MM.1S (cell line): ENCODE results near the gene DCDC2.

Experiments used
- DNase-seq: peaks from one replicate; pipeline ENCODE4 v3.0.0-alpha.2; 2015
- H2AFZ ChIP-seq: fragments of 300-600 bp; sonication (generic); 2 replicates; pipeline ENCODE4 v1.6.0; 2016; ENCODE audit warnings: antibody characterized with exemption, low read length
- H3F3A ChIP-seq: fragments of 300-600 bp; sonication (generic); 2 replicates; pipeline ENCODE4 v1.6.1; 2016; ENCODE audit warnings: mild to moderate bottlenecking, antibody characterized with exemption, low read length, moderate library complexity, mixed read lengths; ENCODE audit not compliant: insufficient read depth
- H3K27ac ChIP-seq: fragments of 300-600 bp; sonication (generic); 2 replicates; pipeline ENCODE4 v1.5.1; 2016; ENCODE audit warnings: mild to moderate bottlenecking, low read length
- H3K27me3 ChIP-seq: fragments of 300-600 bp; sonication (generic); replicated peaks from 2 replicates; pipeline ENCODE4 v1.6.0; 2016; ENCODE audit warnings: low read length; ENCODE audit not compliant: insufficient read depth
- H3K36me3 ChIP-seq: fragments of 300-600 bp; sonication (generic); replicated peaks from 2 replicates; pipeline ENCODE4 v1.6.1; 2016; ENCODE audit warnings: mild to moderate bottlenecking, low read length, mixed read lengths; ENCODE audit not compliant: insufficient read depth
- H3K4me1 ChIP-seq: fragments of 300-600 bp; sonication (generic); 2 replicates; pipeline ENCODE4 v1.6.1; 2016; ENCODE audit warnings: low read length, mixed read lengths
- H3K4me2 ChIP-seq: fragments of 300-600 bp; sonication (generic); 2 replicates; pipeline ENCODE4 v1.6.0; 2016; ENCODE audit warnings: low read depth, low read length
- H3K4me3 ChIP-seq: fragments of 300-600 bp; sonication (generic); 2 replicates; pipeline ENCODE4 v1.5.1; 2016; ENCODE audit warnings: low read length, mixed read lengths
- H3K79me2 ChIP-seq: fragments of 300-600 bp; sonication (generic); 2 replicates; pipeline ENCODE4 v1.6.1; 2016; ENCODE audit warnings: mixed run types, low read length, mixed read lengths
- H3K9ac ChIP-seq: fragments of 300-600 bp; sonication (generic); 2 replicates; pipeline ENCODE4 v1.6.1; 2016; ENCODE audit warnings: low read length, mixed read lengths
- H3K9me2 ChIP-seq: fragments of 300-600 bp; sonication (generic); replicated peaks from 2 replicates; pipeline ENCODE4 v1.6.1; 2016; ENCODE audit warnings: mild to moderate bottlenecking, low read length, mixed read lengths; ENCODE audit not compliant: insufficient read depth
- H3K9me3 ChIP-seq: fragments of 300-600 bp; sonication (generic); replicated peaks from 2 replicates; pipeline ENCODE4 v1.6.1; 2016; ENCODE audit warnings: mild to moderate bottlenecking, low read length, mixed read lengths; ENCODE audit not compliant: insufficient read depth
- H4K20me1 ChIP-seq: fragments of 300-600 bp; sonication (generic); 2 replicates; pipeline ENCODE4 v1.6.1; 2016; ENCODE audit warnings: mild to moderate bottlenecking, low read length, moderate library complexity, mixed read lengths; ENCODE audit not compliant: insufficient read depth
- CTCF ChIP-seq: fragments of 300-600 bp; sonication (generic); IDR thresholded peaks from 2 replicates; pipeline ENCODE4 v1.5.1; 2016; ENCODE audit warnings: antibody characterized with exemption, low read length, mixed read lengths
- EZH2 ChIP-seq: fragments of 300-600 bp; sonication (generic); optimal IDR thresholded peaks from 2 replicates; pipeline ENCODE3; 2017; ENCODE audit warnings: low read depth, mild to moderate bottlenecking, antibody characterized with exemption, low read length, mixed read lengths
- EZH2phosphoT487 ChIP-seq: fragments of 300-600 bp; sonication (generic); IDR thresholded peaks from 2 replicates; pipeline ENCODE4 v1.6.1; 2018; ENCODE audit warnings: antibody characterized with exemption, low read length

Gene DCDC2

GRCh38 chr6:24344976-24345375 lies 12.9 kb downstream of the DCDC2 start:
- no peaks in the 10 kb centered on the region for H3F3A ChIP-seq
- H3K4me3 ChIP-seq = no peak overlapping the region
- H3K9ac ChIP-seq = no peak overlapping the region
- H2AFZ ChIP-seq = no peak overlapping the region
- H3K27me3 ChIP-seq = no peaks in the 10 kb centered on the region
- no peak overlapping the region for H3K4me2 ChIP-seq
- H3K9me2 ChIP-seq = no peaks in the 10 kb centered on the region; the same call in 1 of the 2 replicates
- H3K36me3 ChIP-seq = no peaks in the 10 kb centered on the region
- no peak for DNase-seq
- no peaks in the 10 kb centered on the region for H4K20me1 ChIP-seq
- no peaks in the 10 kb centered on the region for H3K79me2 ChIP-seq
- H3K9me3 ChIP-seq = no peaks in the 10 kb centered on the region
- no peak overlapping the region for H3K27ac ChIP-seq
- no peaks in the 10 kb centered on the region for H3K4me1 ChIP-seq
- TF ChIP-seq EZH2 (no peak), CTCF (no peak), EZH2phosphoT487 (no peak)

DNA sequence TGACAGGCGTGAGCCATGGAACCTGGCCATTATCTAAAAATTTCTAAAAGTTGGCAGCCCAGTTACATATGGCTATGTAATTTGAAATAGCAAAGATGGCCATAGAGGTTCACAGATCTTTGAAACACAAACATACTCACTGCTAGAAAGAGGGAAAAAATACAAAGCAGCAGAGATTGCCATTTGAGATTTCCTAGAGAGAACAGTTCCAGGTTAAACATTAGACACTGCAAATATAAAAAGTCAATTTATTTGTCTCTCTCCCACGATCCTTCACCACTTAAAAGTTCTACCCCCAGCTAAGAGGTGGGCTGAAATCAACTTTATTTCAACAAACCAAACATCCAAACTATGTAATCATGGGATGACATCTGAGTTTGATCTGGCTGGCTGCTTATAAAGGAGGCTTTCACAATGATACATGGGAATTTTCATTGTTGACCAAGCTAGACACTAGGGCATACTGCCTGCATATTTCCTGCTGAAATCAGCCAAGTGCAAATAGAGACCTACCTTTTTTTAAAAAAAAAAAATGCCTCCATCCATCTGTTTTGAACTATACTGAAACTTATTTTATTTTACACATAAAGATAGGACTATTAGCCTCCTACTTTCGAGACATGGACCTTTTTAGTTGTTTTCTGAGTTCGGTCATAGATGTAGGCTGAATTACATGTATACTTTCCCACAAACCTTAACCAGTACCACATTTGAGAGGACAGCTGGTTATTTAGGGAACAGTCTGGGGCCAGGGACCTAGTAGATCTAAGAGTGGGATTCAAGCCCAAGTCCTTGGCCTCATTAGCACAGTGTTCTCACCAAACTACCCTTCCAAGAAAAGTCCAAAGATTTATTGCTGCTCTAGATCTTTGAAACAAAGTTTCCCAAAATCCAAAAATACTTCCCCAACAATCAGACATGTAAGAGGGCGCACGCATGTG lies 16.6 kb downstream of the DCDC2 start:
- Histone ChIP-seq H3K4me3 (no peak overlapping the region), H3K27me3 (no peaks in the 10 kb centered on the region), H3K9ac (no peak overlapping the region), H3K4me1 (no peaks in the 10 kb centered on the region), H3K27ac (no peak overlapping the region), H3F3A (no peaks in the 10 kb centered on the region), H3K36me3 (no peaks in the 10 kb centered on the region), H2AFZ (no peak overlapping the region), H3K79me2 (no peaks in the 10 kb centered on the region), H3K4me2 (no peak overlapping the region), H4K20me1 (no peaks in the 10 kb centered on the region), H3K9me2 (no peaks in the 10 kb centered on the region), H3K9me3 (no peaks in the 10 kb centered on the region)
- TF ChIP-seq EZH2 = no peak
- TF ChIP-seq CTCF = no peak
- TF ChIP-seq EZH2phosphoT487 = no peak
- DNase-seq = no peak

- Histone ChIP-seq H3F3A (no peaks in the 10 kb centered on the region), H3K9ac (no peak overlapping the region), H3K4me2 (no peak overlapping the region), H3K4me3 (no peak overlapping the region), H4K20me1 (no peaks in the 10 kb centered on the region), H3K9me2 (no peaks in the 10 kb centered on the region), H3K4me1 (no peaks in the 10 kb centered on the region), H3K9me3 (no peaks in the 10 kb centered on the region), H3K27ac (no peak overlapping the region), H2AFZ (no peak overlapping the region), H3K79me2 (no peaks in the 10 kb centered on the region), H3K36me3 (no peaks in the 10 kb centered on the region), H3K27me3 (no peaks in the 10 kb centered on the region)
- no peak for TF ChIP-seq EZH2
- no peak for TF ChIP-seq EZH2phosphoT487
- no peak for TF ChIP-seq CTCF
- DNase-seq = no peak
Observed at GRCh38 chr6:24339932-24340331, 17.9 kb downstream of the DCDC2 start.
